CD4-positive, alpha-beta T cell (primary cell): Measurements from ENCODE around the gene RPS27. TPM values are rescaled to one million over a fixed set of nuclear protein-coding genes. Genes with fewer than 3 reads are reported as not detected.

Experiments
- ATAC-seq: fragments of 200-7000 bp; cut with Tn5 transposase; one replicate; pipeline ENCODE4 v1.10.0; 2022; ENCODE audit warnings: mild to moderate bottlenecking; ENCODE audit not compliant: poor library complexity
- CTCF ChIA-PET: fragments of 350-600 bp; sonication (Branson Sonifier 250); formaldehyde crosslinking; loops from one replicate; lab custom pipeline; 2021; ENCODE audit warnings: antibody characterized with exemption, inconsistent platforms; lab: Charles Lee
- POLR2A ChIA-PET: fragments of 350-600 bp; sonication (Branson Sonifier 250); formaldehyde crosslinking; loops from one replicate; lab custom pipeline; 2021; ENCODE audit warnings: antibody characterized with exemption, inconsistent platforms; lab: Charles Lee
- DNase-seq, 14 experiments: peaks; one replicate each; pipeline ENCODE4 v3.0.0-alpha.2; 2013 to 2020; ENCODE audit warnings: mixed read lengths in 2 of 14
- H3K27ac ChIP-seq, 2 donors: one replicate each; pipeline versions ENCODE4 v1.5.1 to v1.7.0; 2013; ENCODE audit warnings: low read length in 2 of 2, low read depth in 1 of 2, mild to moderate bottlenecking in 1 of 2
- H3K27me3 ChIP-seq, 2 experiments: 1 replicate in 1 of 2; 2 replicates in 1 of 2; pipeline versions ENCODE4 v1.6.1 to v1.7.0; 2013; ENCODE audit warnings: low read length in 2 of 2, control low read depth in 1 of 2, mild to moderate bottlenecking in 1 of 2, moderate library complexity in 1 of 2; ENCODE audit not compliant: insufficient read depth in 2 of 2, control insufficient read depth in 1 of 2
- H3K36me3 ChIP-seq: one replicate; pipeline ENCODE4 v1.6.1; 2013; ENCODE audit warnings: low read length, control low read depth; ENCODE audit not compliant: insufficient read depth
- H3K4me1 ChIP-seq: one replicate; pipeline ENCODE4 v1.6.1; 2013; ENCODE audit warnings: low read length, control low read depth; ENCODE audit not compliant: insufficient read depth
- H3K4me3 ChIP-seq: one replicate; pipeline ENCODE4 v1.5.1; 2013; ENCODE audit warnings: mild to moderate bottlenecking, low read length, moderate library complexity
- H3K9me3 ChIP-seq, 2 experiments: 1 replicate in 1 of 2; 2 replicates in 1 of 2; pipeline versions ENCODE4 v1.6.1 to v1.7.0; 2013; ENCODE audit warnings: low read length in 2 of 2, mild to moderate bottlenecking in 2 of 2, control low read depth in 1 of 2, moderate library complexity in 1 of 2; ENCODE audit not compliant: control insufficient read depth in 1 of 2, insufficient read depth in 1 of 2
- H3K27ac Mint-ChIP-seq: one replicate; pipeline ENCODE4 v1.8.0; 2020; ENCODE audit warnings: mixed read lengths
- H3K27me3 Mint-ChIP-seq: one replicate; pipeline ENCODE4 v1.8.0; 2021; ENCODE audit warnings: mixed read lengths
- H3K36me3 Mint-ChIP-seq: one replicate; pipeline ENCODE4 v1.8.0; 2021; ENCODE audit warnings: low read depth, mixed read lengths
- H3K4me1 Mint-ChIP-seq: one replicate; pipeline ENCODE4 v1.8.0; 2021; ENCODE audit warnings: low read depth, mixed read lengths
- H3K4me3 Mint-ChIP-seq: one replicate; pipeline ENCODE4 v1.8.0; 2020; ENCODE audit warnings: mild to moderate bottlenecking, mixed read lengths
- H3K9me3 Mint-ChIP-seq: one replicate; pipeline ENCODE4 v1.8.0; 2020; ENCODE audit warnings: mixed read lengths
- intact Hi-C, 2 experiments: fragments of 100-400 bp; cut with DNase I in 1 of 2; cut with micrococcal nuclease in 1 of 2; formaldehyde crosslinking; loops; one replicate each; pipeline versions ENCODE4 v1.15.1 to v1.9.0; 2023 to 2025; cut with DNase I, micrococcal nuclease
- polyA plus RNA-seq, 2 donors: library from polyadenylated mRNA; unstranded; fragments of 120-200 nt; gene quantifications; one replicate each; pipeline ENCODE4 v1.2.1, GENCODE V29; 2013
- total RNA-seq, 174 experiments: library from RNA in 2 of 174; stranded (reverse) in 2 of 174; gene quantifications; one replicate each; pipeline ENCODE4 v1.2.3 and lab custom pipeline; 2021 to 2026
- TF ChIP-seq, protein P1 (sequence below): fragments of 200-600 bp; IDR thresholded peaks from one replicate; pipeline ENCODE4 v1.8.0; 2022; ENCODE audit warnings: antibody characterized with exemption, mild to moderate bottlenecking

The RPS27 gene
- total RNA-seq (1,000 to 10,000 TPM; 7,636 to 8,442 TPM), total RNA-seq (lab: John Stamatoyannopoulos, UW) (512 to 3,608 (median 2,008) reads per million in 172 experiments)
- polyA plus RNA-seq (2013, experiment 1 of 2) = 20,323 TPM
- 16,478 TPM for polyA plus RNA-seq (2013, experiment 2 of 2)

DNA sequence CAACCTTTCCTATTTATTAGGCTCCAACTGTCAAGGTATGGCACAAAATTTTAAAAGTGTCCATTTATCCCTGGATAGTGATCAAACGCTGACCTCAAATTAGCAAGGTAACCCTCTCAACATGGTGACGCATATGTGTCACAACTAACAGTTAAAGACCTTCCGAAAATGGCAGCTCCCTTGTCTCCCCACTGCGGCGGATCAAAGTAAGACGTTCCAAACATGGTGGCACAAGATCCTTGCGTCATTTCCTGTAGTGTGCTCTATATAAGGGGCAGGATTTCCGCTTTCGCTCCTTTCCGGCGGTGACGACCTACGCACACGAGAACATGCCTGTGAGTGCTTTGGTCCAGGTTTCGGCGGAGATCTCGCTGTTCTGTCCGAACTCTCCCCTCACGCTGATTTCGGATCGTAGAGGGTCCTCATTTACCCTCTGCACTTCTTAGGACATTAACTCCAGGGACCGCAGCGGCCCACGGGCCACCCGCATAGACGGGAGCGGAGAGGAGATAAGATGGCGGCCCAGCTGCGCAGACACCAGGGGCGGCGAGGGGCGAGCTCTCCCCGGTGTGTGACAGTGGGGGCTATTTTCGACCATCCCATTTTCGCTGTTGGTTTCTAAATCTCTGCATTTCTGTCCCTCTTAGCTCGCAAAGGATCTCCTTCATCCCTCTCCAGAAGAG is at the start of gene RPS27:
TSS of gene RPS27 (plus strand) at position 295 of the 683 bp plus-strand sequence. CDS start at position 330, 35 bp downstream.
- Mint-ChIP-seq H3K27me3 (peaks cover 9% of the 10 kb centered on the region), H3K36me3 (peaks cover 52% of the 10 kb centered on the region), H3K4me3 (peak within 1 kb of the TSS; percentile 97), H3K27ac (peak within 1 kb of the TSS; percentile 96), H3K9me3 (no peaks in the 10 kb centered on the region), H3K4me1 (peaks cover 49% of the 10 kb centered on the region)
- H3K36me3 ChIP-seq = peaks cover 36% of the 10 kb centered on the region
- POLR2A ChIA-PET = interaction anchor here (0.6 to 4.8 kb wide), 59 partner anchors 11 to 1867 kb away, joined by 3 to 120 read pairs (median 5); partner anchors contain the start of genes CHTOP, CREB3L4, CRTC2 and DENND4B
- H3K9me3 ChIP-seq = no peaks in the 10 kb centered on the region
- DNase-seq = peak; percentile 77 to 98 (median 84)
- peak within 1 kb of the TSS; percentile 97 for H3K27ac ChIP-seq
- intact Hi-C loops = loop anchor here (1.0 to 5.0 kb wide), 14 partner anchors 12 to 320 kb away; partner anchors contain the start of genes CRTC2 (in 2 of the 2), HAX1 (in 2 of the 2), ILF2 (in 2 of the 2) and JTB (in 1 of the 2)
- H3K4me3 ChIP-seq = peak within 1 kb of the TSS; percentile 71
- peaks cover 40% of the 10 kb centered on the region for H3K4me1 ChIP-seq
- peak; percentile 85 for ATAC-seq
- peaks cover 0 to 3% of the 10 kb centered on the region in 2 experiments for H3K27me3 ChIP-seq
- TF ChIP-seq, protein P1, sequence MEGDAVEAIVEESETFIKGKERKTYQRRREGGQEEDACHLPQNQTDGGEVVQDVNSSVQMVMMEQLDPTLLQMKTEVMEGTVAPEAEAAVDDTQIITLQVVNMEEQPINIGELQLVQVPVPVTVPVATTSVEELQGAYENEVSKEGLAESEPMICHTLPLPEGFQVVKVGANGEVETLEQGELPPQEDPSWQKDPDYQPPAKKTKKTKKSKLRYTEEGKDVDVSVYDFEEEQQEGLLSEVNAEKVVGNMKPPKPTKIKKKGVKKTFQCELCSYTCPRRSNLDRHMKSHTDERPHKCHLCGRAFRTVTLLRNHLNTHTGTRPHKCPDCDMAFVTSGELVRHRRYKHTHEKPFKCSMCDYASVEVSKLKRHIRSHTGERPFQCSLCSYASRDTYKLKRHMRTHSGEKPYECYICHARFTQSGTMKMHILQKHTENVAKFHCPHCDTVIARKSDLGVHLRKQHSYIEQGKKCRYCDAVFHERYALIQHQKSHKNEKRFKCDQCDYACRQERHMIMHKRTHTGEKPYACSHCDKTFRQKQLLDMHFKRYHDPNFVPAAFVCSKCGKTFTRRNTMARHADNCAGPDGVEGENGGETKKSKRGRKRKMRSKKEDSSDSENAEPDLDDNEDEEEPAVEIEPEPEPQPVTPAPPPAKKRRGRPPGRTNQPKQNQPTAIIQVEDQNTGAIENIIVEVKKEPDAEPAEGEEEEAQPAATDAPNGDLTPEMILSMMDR = no peak
- CTCF ChIA-PET = interaction anchor here (0.6 to 1.3 kb wide), 5 partner anchors 23 to 207 kb away, joined by 3 to 6 read pairs (median 4); partner anchors contain the start of genes CREB3L4, DENND4B and GATAD2B

GRCh38 chr1:153941826-153942725 is 48.5 kb upstream of the RPS27 start:
- H3K27ac ChIP-seq = peak overlapping the region in 1 of 2 donors; percentile 15

More at GRCh38 chr1:153941826-153942725, 48.5 kb upstream of the RPS27 start:
- Histone ChIP-seq H3K36me3 (peaks cover 65% of the 10 kb centered on the region), H3K4me3 (no peak overlapping the region), H3K9me3 (no peaks in the 10 kb centered on the region), H3K27me3 (no peaks in the 10 kb centered on the region), H3K4me1 (peaks cover 57% of the 10 kb centered on the region)
- POLR2A ChIA-PET = no interaction called here
- CTCF ChIA-PET = no interaction called here
- Mint-ChIP-seq H3K9me3 (no peaks in the 10 kb centered on the region), H3K27me3 (no peaks in the 10 kb centered on the region), H3K4me1 (peaks cover 41% of the 10 kb centered on the region), H3K27ac (peak overlapping the region; percentile 86), H3K36me3 (peaks cover 85% of the 10 kb centered on the region), H3K4me3 (no peak overlapping the region)
- DNase-seq = no peak
- TF ChIP-seq, protein P1 = no peak
- intact Hi-C loops = no loop called here
- ATAC-seq = no peak
